Esophagus squamous epithelium (tissue), 4 donors: ENCODE measurements around the gene PPP1R10.

ENCODE experiments used
- POLR2A ChIP-seq, 4 donors: fragments of 450-650 bp; IDR thresholded peaks; one replicate each; pipeline ENCODE4 v1.6.1; 2017; ENCODE audit warnings: antibody characterized with exemption in 4 of 4, mild to moderate bottlenecking in 4 of 4, moderate library complexity in 3 of 4
- TF ChIP-seq, protein P1 (sequence below), 6 experiments: fragments of 450-650 bp in 4 of 6; fragments of 200-600 bp in 2 of 6; sonication (generic) in 2 of 6; IDR thresholded peaks; one replicate each; pipeline ENCODE4 v1.5.1; 2016 to 2019; ENCODE audit warnings: antibody characterized with exemption in 6 of 6, mild to moderate bottlenecking in 4 of 6, moderate library complexity in 4 of 6

DNA sequence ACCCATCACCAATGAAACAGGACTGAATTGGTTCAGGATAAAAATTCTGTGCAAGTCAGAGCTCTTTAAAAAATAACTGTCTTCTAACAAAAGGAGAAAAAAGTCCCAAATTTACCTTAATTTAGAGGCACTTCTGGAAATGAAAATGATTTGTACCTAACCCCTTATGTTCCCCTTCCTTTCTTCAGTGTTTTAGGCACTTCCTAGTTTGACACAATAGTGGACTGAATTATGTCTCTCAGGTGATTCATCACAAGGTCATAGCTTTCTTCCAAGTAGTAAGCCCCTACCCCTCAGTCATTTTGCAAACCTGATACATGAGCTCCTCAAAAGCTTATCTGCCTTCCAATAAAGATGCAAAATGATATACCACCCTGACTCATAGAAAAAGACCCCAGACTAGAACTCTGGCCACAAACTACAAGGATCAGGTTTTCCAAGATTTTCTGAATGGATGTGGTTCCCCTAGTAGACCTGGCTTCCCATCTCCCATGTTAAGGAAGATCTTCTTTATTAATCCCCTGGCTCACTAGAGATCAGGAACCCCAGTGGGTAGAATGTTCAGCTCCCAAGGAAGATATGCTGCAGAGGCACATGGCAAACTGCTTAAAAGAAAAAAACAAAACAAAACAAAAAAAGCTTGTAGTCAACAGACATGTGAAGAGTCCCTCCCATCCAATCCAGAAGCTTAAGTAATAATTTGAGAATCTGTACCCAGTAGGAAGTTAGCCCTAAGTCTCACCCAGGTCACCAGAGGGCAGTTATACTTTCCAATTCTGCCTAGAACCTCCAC is 3.6 kb downstream of the PPP1R10 start:
- TF ChIP-seq, protein P1, sequence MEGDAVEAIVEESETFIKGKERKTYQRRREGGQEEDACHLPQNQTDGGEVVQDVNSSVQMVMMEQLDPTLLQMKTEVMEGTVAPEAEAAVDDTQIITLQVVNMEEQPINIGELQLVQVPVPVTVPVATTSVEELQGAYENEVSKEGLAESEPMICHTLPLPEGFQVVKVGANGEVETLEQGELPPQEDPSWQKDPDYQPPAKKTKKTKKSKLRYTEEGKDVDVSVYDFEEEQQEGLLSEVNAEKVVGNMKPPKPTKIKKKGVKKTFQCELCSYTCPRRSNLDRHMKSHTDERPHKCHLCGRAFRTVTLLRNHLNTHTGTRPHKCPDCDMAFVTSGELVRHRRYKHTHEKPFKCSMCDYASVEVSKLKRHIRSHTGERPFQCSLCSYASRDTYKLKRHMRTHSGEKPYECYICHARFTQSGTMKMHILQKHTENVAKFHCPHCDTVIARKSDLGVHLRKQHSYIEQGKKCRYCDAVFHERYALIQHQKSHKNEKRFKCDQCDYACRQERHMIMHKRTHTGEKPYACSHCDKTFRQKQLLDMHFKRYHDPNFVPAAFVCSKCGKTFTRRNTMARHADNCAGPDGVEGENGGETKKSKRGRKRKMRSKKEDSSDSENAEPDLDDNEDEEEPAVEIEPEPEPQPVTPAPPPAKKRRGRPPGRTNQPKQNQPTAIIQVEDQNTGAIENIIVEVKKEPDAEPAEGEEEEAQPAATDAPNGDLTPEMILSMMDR (IDR thresholded peaks at IDR 0.05) = no peak
- TF ChIP-seq POLR2A (IDR thresholded peaks at IDR 0.05) = peak in 1 of 4 donors; percentile 11
